H1 (cell line): ENCODE measurements around the gene FRK. TPM values are rescaled to one million over a fixed set of nuclear protein-coding genes. Genes with fewer than 3 reads are reported as not detected.

Source experiments
- CBX8 ChIP-seq: fragments of 300-800, 300-1000 bp; sonication (generic); IDR thresholded peaks from 2 replicates; pipeline ENCODE4 v1.7.1; 2016; ENCODE audit warnings: low read depth, low read length, borderline replicate concordance
- HDAC2 ChIP-seq, 2 experiments: fragments of 300-600 bp in 1 of 2; sonication (generic) in 1 of 2; IDR thresholded peaks; 2 replicates each; pipeline ENCODE4 v1.6.1; 2011 to 2012; ENCODE audit warnings: low read depth in 2 of 2, low read length in 2 of 2, mild to moderate bottlenecking in 2 of 2, moderate library complexity in 2 of 2, borderline replicate concordance in 1 of 2, inconsistent platforms in 1 of 2
- NANOG ChIP-seq: IDR thresholded peaks from 2 replicates; pipeline ENCODE4 v1.6.1; 2011; ENCODE audit warnings: low read length, low read depth, mild to moderate bottlenecking, inconsistent platforms; ENCODE audit not compliant: insufficient read depth, poor library complexity, severe bottlenecking
- SP1 ChIP-seq: IDR thresholded peaks from 2 replicates; pipeline ENCODE4 v1.6.1; 2011; ENCODE audit warnings: low read depth, low read length
- polyA plus RNA-seq, 7 experiments: library from polyadenylated mRNA; depleted of rRNA in 3 of 7; stranded (reverse) in 5 of 7; unstranded in 2 of 7; fragments of >200 nt in 5 of 7; fragments of 200-250 nt in 2 of 7; gene quantifications; 1 replicate in 5 of 7; 2 replicates in 1 of 7; 4 replicates in 1 of 7; pipeline versions ENCODE4 v1.2.1 to v1.2.3, GENCODE V29; 2011 to 2013; ENCODE audit warnings: missing spikeins in 2 of 7, mixed read lengths in 2 of 7
- total RNA-seq: library from RNA; stranded (reverse); fragmentation: NEBNext Ultra II Directional; extraction: Animal tissue kit (Norgen Biotek cat#: 25700); gene quantifications from 2 replicates; pipeline ENCODE4 v1.2.1, GENCODE V29; 2021
- TF ChIP-seq, protein P1 (sequence below): IDR thresholded peaks from 2 replicates; pipeline ENCODE4 v1.6.1; 2012; ENCODE audit warnings: inconsistent platforms
- TF ChIP-seq, protein P2 (sequence below): IDR thresholded peaks from 2 replicates; pipeline ENCODE4 v1.6.1; 2011; ENCODE audit warnings: low read depth, mild to moderate bottlenecking, low read length; ENCODE audit not compliant: insufficient read depth

Gene FRK
- total and polyA plus RNA-seq, 2 of the 8 experiments (the other 6 are each of a cell fraction or from before 2014, with no cell fraction given), result 0.11 to 0.24 TPM

DNA sequence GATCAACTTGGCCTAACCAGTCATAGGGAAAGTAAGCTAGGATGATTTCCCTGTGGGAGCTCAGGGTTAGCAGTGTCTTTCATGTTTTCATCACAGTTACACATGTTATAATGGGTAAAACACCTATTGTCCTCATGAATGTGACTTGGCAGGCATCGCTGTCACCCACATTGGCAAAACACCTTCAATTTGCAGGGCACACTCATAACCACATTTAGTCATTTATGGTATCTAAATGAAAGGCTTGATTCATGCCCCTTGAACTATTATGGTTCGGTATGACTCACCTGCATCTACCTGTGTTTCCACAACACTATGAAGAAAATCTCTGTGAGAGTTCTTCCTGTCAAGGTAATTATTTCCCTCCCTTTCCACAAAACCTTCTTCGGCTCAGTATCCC lies 49.2 kb downstream of the FRK start (continued):
- TF ChIP-seq, protein P1, sequence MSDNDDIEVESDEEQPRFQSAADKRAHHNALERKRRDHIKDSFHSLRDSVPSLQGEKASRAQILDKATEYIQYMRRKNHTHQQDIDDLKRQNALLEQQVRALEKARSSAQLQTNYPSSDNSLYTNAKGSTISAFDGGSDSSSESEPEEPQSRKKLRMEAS, result no peak
- TF ChIP-seq NANOG, result no peak
- no peak for TF ChIP-seq SP1
- no peak for TF ChIP-seq CBX8
- TF ChIP-seq, protein P2, sequence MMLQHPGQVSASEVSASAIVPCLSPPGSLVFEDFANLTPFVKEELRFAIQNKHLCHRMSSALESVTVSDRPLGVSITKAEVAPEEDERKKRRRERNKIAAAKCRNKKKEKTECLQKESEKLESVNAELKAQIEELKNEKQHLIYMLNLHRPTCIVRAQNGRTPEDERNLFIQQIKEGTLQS, result no peak
- TF ChIP-seq HDAC2 (IDR thresholded peaks at IDR 0.05; ENCODE audit: borderline replicate concordance in 1 of 2, low read depth in 2 of 2, low read length in 2 of 2), result no peak
- TF ChIP-seq, all 59 proteins: peak for 0
